GM04504 (cell line): Measurements from ENCODE around the gene USP14.
"Not testable (repeated sequence)": the region's sequence is repeated elsewhere in the genome, so short reads cannot be mapped to it uniquely, and the experiment has no call there.

Experiments used
- DNase-seq: peaks from one replicate; pipeline ENCODE4 v3.0.0-alpha.2; 2012; ENCODE audit warnings: low read depth

Gene USP14

GRCh38 chr18:158128-159036 is at the start of gene USP14:
Gene USP14, plus strand, starts transcription at chr18:158557. Its CDS starts 142 bp downstream, at chr18:158699.
- peak; percentile 88 for DNase-seq

- DNase-seq: not testable (repeated sequence)
Measured at GRCh38 chr18:108665-109063, 49.7 kb upstream of the USP14 start.

- not testable (repeated sequence) for DNase-seq
Measured at GRCh38 chr18:109130-109921, 49.0 kb upstream of the USP14 start.

DNA sequence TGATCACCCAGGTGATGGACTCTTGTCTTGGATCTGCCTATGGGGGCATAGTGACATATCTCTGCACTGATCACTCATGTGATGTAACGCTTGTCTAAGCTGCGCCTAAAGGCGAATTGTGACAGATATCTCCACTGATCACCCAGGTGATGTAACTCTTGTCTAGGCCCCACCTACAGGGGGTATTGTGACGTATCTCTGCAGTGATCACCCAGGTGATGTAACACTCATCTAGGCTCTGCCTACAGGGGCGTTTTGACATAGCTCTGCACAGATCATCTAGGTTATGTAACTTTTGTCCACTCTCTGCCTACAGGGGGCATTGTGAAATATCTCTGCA is 48.5 kb upstream of the USP14 start:
- DNase-seq: not testable (repeated sequence)

DNA sequence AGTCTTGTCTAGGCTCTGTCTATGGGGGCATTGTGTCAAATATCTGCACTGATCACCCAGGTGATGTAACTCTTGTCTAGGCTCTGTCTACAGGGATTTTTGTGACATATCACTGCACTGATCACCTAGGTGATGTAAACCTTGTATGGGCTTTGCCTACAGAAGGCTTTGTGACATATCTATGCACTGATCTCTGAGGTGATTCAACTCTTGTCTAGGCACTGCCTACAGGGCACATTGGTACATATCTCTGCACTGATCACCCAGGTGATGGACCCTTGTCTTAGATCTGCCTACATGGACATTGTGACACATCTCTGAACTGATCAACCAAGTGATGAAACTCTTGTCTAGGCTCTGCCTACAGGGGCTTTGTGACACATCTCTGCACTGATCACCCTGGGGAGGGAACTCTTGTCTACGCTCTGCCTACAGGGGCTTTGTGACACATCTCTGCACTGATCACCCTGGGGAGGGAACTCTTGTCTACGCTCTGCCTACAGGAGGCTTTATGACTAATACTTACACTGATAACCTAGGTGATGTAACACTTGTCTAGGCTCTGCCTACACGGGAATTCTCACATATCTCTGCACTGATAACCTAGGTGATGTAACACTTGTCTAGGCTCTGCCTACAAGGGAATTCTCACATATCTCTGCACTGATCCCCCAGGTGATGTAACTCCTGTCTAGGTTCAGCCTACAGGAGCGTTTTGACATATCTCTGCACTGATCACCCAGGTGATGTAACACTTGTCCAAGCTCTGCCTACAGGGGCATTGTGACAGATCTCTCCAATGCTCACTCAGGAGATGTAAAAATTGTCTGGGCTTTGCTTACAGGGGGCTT is 47.8 kb upstream of the USP14 start:
- DNase-seq: not testable (repeated sequence)

- DNase-seq: peak; percentile 10
Measured at GRCh38 chr18:111306-112014, 46.9 kb upstream of the USP14 start.

- not testable (repeated sequence) for DNase-seq
Measured at GRCh38 chr18:112015-112733, 46.2 kb upstream of the USP14 start.

GRCh38 chr18:120539-121260 is 37.7 kb upstream of the USP14 start:
- not testable (repeated sequence) for DNase-seq

DNA sequence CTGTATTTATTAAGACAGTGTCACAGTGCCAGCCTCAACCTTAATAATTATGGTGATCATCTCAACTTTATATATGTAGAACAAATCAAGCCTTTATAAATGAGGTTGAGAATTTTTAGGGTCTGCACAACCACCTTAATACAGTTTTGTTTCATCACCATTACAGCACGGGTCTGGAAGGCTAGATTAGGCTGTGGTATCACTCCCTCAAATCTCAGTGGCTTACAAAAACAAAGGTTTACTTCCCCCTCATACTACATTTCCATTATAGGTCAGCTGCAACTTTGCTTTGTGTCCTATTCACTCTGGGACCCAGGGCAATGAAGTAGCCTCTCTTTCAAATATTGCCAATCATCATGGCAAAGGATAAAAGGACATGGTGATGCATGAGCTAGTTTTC is 23.3 kb upstream of the USP14 start:
- no peak for DNase-seq

DNA sequence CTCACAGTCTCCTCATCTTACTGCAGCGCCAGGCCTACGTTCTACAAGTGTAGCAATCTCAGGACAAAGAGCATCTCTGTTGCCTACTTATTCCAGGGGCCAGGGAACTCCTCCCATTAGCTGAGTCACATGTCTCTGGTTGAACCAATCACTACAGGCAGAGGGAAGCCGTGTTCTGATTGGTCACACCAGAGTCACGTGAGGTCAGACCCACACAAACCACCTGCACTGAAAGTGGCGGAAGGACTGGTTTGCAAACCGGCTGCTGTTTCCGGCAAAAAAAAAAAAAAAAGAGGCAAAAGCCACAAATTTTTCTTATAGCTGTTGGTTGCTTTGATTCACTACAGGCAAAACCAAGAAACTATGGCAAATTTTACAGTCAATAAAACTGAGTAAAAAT is 21.9 kb upstream of the USP14 start:
- DNase-seq: no peak

- no peak for DNase-seq
Measured at GRCh38 chr18:137327-137726, 21.0 kb upstream of the USP14 start.

GRCh38 chr18:140670-141266 is 17.6 kb upstream of the USP14 start:
- DNase-seq: no peak

GRCh38 chr18:142624-143296 is 15.6 kb upstream of the USP14 start:
- DNase-seq: not testable (repeated sequence)

DNA sequence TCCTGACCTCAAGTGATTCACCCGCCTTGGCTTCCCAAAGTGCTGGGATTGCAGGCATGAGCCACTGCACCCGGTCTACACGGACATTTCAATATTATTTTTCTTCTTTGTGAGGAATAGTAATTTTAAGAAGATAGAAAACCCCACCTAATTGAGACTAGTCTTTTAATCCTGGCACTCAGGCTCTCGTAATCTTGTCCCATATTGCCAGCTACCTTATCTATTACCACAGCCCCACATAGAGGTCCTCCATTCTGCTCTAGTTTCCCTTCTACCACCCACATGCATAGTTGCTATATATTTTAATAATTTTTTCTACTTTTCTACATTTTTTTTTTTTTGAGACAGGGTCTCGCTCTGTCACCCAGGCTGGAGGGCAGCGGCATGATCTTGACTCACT is 9.5 kb upstream of the USP14 start:
- no peak for DNase-seq

DNA sequence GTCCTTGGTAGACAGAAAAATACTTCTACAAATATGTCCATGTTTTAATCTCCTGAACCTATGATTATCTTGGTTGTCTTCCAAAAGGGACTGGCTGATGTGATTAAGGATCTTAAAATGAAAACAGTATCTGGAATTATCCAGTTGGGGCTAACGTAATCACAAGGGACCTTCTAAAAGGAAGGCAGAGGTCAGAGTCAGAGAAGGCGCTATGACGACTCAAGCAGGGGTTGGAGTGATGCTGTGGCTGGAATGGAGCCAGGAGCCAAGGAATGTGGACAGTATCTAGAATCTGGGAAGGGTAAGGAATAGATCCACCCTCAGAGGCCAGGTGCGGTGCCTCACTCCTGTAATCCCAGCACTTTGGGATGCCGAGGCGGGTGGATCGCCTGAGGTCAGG is 4.2 kb upstream of the USP14 start:
- DNase-seq: no peak

DNA sequence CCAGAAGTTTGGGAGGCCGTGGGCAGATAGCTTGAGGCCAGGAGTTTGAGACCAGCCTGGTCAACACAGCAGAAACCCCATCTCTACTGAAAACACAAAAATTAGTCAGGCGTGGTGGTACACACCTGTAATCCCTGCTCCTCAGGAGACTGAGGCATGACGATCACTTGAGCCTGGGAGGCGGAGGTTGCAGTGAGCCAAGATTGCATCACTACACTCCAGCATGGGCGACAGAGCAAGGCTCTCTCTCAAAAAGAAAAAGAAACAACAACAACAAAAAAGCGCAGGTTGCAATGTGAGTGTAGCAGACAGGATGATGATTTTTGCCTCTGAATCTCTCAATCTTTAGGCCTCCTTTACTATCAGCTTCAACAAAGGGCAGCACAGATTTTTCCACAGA is 2.7 kb upstream of the USP14 start:
- DNase-seq: no peak

- no peak for DNase-seq
Measured at GRCh38 chr18:156514-157230, 1.7 kb upstream of the USP14 start.

DNA sequence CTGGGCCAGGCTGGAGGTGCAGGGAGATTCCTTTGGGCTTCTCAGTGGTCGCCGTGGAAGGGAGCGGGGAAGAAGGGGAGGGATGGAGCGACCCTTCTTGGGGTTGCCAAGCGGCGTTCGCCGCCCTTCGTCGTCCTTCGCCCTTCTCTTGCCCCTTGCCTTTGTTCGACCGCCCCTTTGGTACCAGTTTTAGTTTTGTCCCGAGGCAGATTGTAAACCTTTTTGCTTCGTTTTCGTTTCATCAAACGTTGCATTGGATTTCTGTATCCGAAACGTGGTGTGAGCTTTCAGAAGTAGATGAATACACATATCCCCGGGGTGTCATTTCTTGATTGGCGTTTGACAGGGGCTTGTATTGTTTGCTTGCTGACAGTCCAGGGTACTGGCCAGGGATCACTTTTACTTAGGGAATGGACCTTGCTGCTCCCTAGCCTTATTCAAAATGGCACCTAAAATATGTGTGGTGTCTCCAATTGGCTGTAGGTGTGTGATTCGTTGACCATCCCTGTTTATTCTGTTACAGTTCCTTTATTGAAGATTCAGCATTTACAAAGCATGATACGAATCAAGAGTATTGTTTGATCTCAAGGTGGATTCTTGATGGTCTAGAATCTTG is 788 bp downstream of the USP14 start:
- no peak for DNase-seq
